Body of pancreas (tissue), 4 donors: ENCODE data around the gene MBD2. TPM values are rescaled to one million over a fixed set of nuclear protein-coding genes. Genes with fewer than 3 reads are reported as not detected.

Source experiments
- ATAC-seq: fragments of 150-250 bp; one replicate; pipeline ENCODE4 v1.9.1; 2016
- DNase-seq, 4 donors: peaks; one replicate each; pipeline ENCODE4 v3.0.0-alpha.2; 2019
- H3K27ac ChIP-seq, 4 donors: fragments of 200-600 bp; sonication (generic); 1 replicate in 3 of 4; 2 replicates in 1 of 4; pipeline versions ENCODE4 v1.5.1 to v1.6.1; 2016 to 2019; ENCODE audit warnings: mild to moderate bottlenecking in 1 of 4, mixed read lengths in 1 of 4, moderate library complexity in 1 of 4
- H3K27me3 ChIP-seq, 2 donors: fragments of 200-600 bp; sonication (generic); one replicate each; pipeline ENCODE4 v1.6.0; 2016; ENCODE audit warnings: mild to moderate bottlenecking in 1 of 2
- H3K36me3 ChIP-seq, 2 donors: fragments of 200-600 bp; sonication (generic); replicated peaks in 1 of 2; 2 replicates each; pipeline ENCODE4 v1.5.1; 2016; ENCODE audit warnings: low read depth in 2 of 2; ENCODE audit not compliant: insufficient read depth in 1 of 2
- H3K4me1 ChIP-seq: fragments of 200-600 bp; sonication (generic); one replicate; pipeline ENCODE4 v1.6.0; 2016
- H3K4me3 ChIP-seq, 2 donors: fragments of 200-600 bp; sonication (generic); 1 replicate in 1 of 2; 2 replicates in 1 of 2; pipeline ENCODE4 v1.5.1; 2016 to 2019
- H3K9me3 ChIP-seq, 3 donors: fragments of 200-600 bp; sonication (generic); 1 replicate in 2 of 3; 2 replicates in 1 of 3; pipeline ENCODE4 v1.5.1; 2016
- POLR2A ChIP-seq, 3 donors: fragments of 450-650 bp; IDR thresholded peaks; one replicate each; pipeline ENCODE4 v1.6.1; 2016; ENCODE audit warnings: antibody characterized with exemption in 3 of 3, mild to moderate bottlenecking in 2 of 3
- WGBS, 2 donors: methylation state at CpG; one replicate each; pipeline ENCODE4 v1.1.5; 2017; 5-methylcytosine and 5-hydroxymethylcytosine counted together
- intact Hi-C: fragments of 100-400 bp; cut with DNase I; formaldehyde crosslinking; loops from one replicate; pipeline ENCODE4 v1.15.1; 2023
- total RNA-seq, 2 donors: library from RNA; depleted of rRNA; stranded (reverse); fragments of >200 nt; gene quantifications; one replicate each; pipeline ENCODE4 v1.1.0, GENCODE V29; 2016
- TF ChIP-seq, protein P1 (sequence below), 7 experiments: fragments of 450-650 bp in 4 of 7; fragments of 200-600 bp in 3 of 7; sonication (generic) in 3 of 7; IDR thresholded peaks; one replicate each; pipeline ENCODE4 v1.5.1; 2016 to 2019; ENCODE audit warnings: antibody characterized with exemption in 7 of 7

MBD2 gene
- total RNA-seq, 2 donors from 2014 or later, result 26.4 to 29.1 TPM

GRCh38 chr18:54183390-54183789, 41.1 kb downstream of the MBD2 start:
- Histone ChIP-seq H3K4me3 (no peak overlapping the region), H3K27ac (no peak overlapping the region), H3K27me3 (no peaks in the 10 kb centered on the region), H3K36me3 (peaks cover 0 to 6% of the 10 kb centered on the region in 2 donors), H3K4me1 (no peaks in the 10 kb centered on the region), H3K9me3 (no peaks in the 10 kb centered on the region)
- WGBS, 2 donors, result 90 to 93% methylated on average over 3 of the region's 3 CpGs
- intact Hi-C loops, result no loop called here
- no peak for DNase-seq
- ATAC-seq, result no peak
- TF ChIP-seq, protein P1, sequence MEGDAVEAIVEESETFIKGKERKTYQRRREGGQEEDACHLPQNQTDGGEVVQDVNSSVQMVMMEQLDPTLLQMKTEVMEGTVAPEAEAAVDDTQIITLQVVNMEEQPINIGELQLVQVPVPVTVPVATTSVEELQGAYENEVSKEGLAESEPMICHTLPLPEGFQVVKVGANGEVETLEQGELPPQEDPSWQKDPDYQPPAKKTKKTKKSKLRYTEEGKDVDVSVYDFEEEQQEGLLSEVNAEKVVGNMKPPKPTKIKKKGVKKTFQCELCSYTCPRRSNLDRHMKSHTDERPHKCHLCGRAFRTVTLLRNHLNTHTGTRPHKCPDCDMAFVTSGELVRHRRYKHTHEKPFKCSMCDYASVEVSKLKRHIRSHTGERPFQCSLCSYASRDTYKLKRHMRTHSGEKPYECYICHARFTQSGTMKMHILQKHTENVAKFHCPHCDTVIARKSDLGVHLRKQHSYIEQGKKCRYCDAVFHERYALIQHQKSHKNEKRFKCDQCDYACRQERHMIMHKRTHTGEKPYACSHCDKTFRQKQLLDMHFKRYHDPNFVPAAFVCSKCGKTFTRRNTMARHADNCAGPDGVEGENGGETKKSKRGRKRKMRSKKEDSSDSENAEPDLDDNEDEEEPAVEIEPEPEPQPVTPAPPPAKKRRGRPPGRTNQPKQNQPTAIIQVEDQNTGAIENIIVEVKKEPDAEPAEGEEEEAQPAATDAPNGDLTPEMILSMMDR (IDR thresholded peaks at IDR 0.05), result no peak
- TF ChIP-seq POLR2A (IDR thresholded peaks at IDR 0.05), result no peak

- Histone ChIP-seq H3K9me3 (no peaks in the 10 kb centered on the region), H3K36me3 (peaks cover 0 to 2% of the 10 kb centered on the region in 2 donors), H3K27ac (no peak overlapping the region), H3K27me3 (no peaks in the 10 kb centered on the region), H3K4me3 (no peak overlapping the region), H3K4me1 (no peaks in the 10 kb centered on the region)
- DNase-seq, result no peak
- intact Hi-C loops, result no loop called here
- ATAC-seq, result no peak
- 90% methylated on average over 1 of the region's 1 CpG for WGBS, 2 donors
- TF ChIP-seq POLR2A (IDR thresholded peaks at IDR 0.05), result no peak
- TF ChIP-seq, protein P1 (IDR thresholded peaks at IDR 0.05), result no peak
Measured at GRCh38 chr18:54181856-54182602, 42.4 kb downstream of the MBD2 start.

- Histone ChIP-seq H3K27me3 (no peaks in the 10 kb centered on the region), H3K9me3 (no peaks in the 10 kb centered on the region), H3K36me3 (no peaks in the 10 kb centered on the region), H3K4me1 (no peaks in the 10 kb centered on the region), H3K27ac (no peak overlapping the region), H3K4me3 (no peak overlapping the region)
- ATAC-seq (no peak), DNase-seq (no peak)
- intact Hi-C loops, result no loop called here
- 74 to 80% methylated on average over 1 of the region's 1 CpG for WGBS, 2 donors
- TF ChIP-seq POLR2A (IDR thresholded peaks at IDR 0.05), result no peak
- TF ChIP-seq, protein P1 (IDR thresholded peaks at IDR 0.05), result no peak
Measured at GRCh38 chr18:54173980-54174630, 50.4 kb downstream of the MBD2 start.

DNA sequence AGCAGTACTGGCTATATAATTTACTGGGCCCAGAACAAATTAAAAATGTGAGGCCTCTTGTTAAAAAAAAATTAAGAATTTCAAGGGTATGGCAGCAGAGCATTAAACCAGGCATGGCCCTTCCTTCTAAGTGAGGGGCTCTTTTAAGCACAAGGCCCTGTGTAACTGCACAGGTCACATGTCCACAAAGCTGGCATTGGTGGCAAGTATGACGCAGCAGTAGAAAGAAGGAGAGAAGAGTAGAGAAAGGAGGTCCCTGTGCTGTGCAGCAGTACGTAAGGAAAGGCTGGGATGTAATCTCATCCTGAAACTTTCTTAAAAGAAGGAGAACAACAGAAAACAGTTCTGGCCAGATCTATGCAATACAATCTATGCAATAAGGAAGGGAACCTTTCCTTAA, 51.2 kb downstream of the MBD2 start:
- Histone ChIP-seq H3K4me3 (no peak overlapping the region), H3K9me3 (no peaks in the 10 kb centered on the region), H3K27ac (no peak overlapping the region), H3K27me3 (no peaks in the 10 kb centered on the region), H3K4me1 (no peaks in the 10 kb centered on the region), H3K36me3 (no peaks in the 10 kb centered on the region)
- intact Hi-C loops, result no loop called here
- 86 to 91% methylated on average over 2 of the region's 2 CpGs for WGBS, 2 donors
- TF ChIP-seq, protein P1 (IDR thresholded peaks at IDR 0.05), result no peak
- no peak for TF ChIP-seq POLR2A (IDR thresholded peaks at IDR 0.05)
- ATAC-seq (no peak), DNase-seq (no peak)
